Measurements from ENCODE around the gene HK3. TPM values are rescaled to one million over a fixed set of nuclear protein-coding genes. Genes with fewer than 3 reads are reported as not detected.
A peak's percentile ranks its signal among the peaks of the same experiment; 100 is the strongest.

Gene HK3
- total RNA-seq, 1 experiment from 2014 or later = 0.17 TPM

- no peak for TF ChIP-seq IRF2 (CRISPR knock-in tag; IDR thresholded peaks at IDR 0.05; ENCODE audit: borderline replicate concordance, low read depth)
- no peak for TF ChIP-seq ERG (CRISPR knock-in tag; IDR thresholded peaks at IDR 0.05)
Measured at GRCh38 chr5:176902911-176903664, 3.9 kb upstream of the HK3 start (continued).

GRCh38 chr5:176902102-176902814 is 3.1 kb upstream of the HK3 start:
- POLR2A ChIA-PET = no interaction called here
- no peak overlapping the region for H3K27ac Mint-ChIP-seq
- CTCF ChIA-PET = interaction anchor here (0.7 to 6.3 kb wide), 2 partner anchors 90 to 241 kb away, joined by 3 to 63 read pairs; no protein-coding TSS in a partner anchor
- no peaks in the 10 kb centered on the region for H3K27me3 Mint-ChIP-seq (ENCODE audit: low read depth)
- H3K4me1 Mint-ChIP-seq = peaks cover 11% of the 10 kb centered on the region
- H3K4me3 Mint-ChIP-seq = no peak overlapping the region
- TF ChIP-seq CREM (CRISPR knock-in tag; IDR thresholded peaks at IDR 0.05) = no peak
- no peak for TF ChIP-seq ETV6 (CRISPR knock-in tag; IDR thresholded peaks at IDR 0.05)
- TF ChIP-seq FOXJ3 (CRISPR knock-in tag; IDR thresholded peaks at IDR 0.05; ENCODE audit: borderline replicate concordance) = no peak
- DNase-seq (ENCODE audit: low spot score) (no peak), ATAC-seq (no peak)
- no peaks in the 10 kb centered on the region for H3K9me3 Mint-ChIP-seq
- peaks cover 30% of the 10 kb centered on the region for H3K36me3 Mint-ChIP-seq

GRCh38 chr5:176901260-176902101 is 2.3 kb upstream of the HK3 start:
- peak overlapping the region; percentile 75 for H3K27ac Mint-ChIP-seq
- H3K4me3 Mint-ChIP-seq = no peak overlapping the region
- H3K36me3 Mint-ChIP-seq = peaks cover 24% of the 10 kb centered on the region
- TF ChIP-seq ZNF121 (CRISPR knock-in tag; IDR thresholded peaks at IDR 0.05) = no peak
- no peak for TF ChIP-seq ATF2 (CRISPR knock-in tag; IDR thresholded peaks at IDR 0.05; ENCODE audit: borderline replicate concordance, low read depth)
- TF ChIP-seq RORB (CRISPR knock-in tag; IDR thresholded peaks at IDR 0.05) = no peak
- no peak for TF ChIP-seq GABPB1 (CRISPR knock-in tag; IDR thresholded peaks at IDR 0.05)
- no peak for TF ChIP-seq USF2 (CRISPR knock-in tag; IDR thresholded peaks at IDR 0.05)
- no peak for TF ChIP-seq CTCF (IDR thresholded peaks at IDR 0.05)
- TF ChIP-seq ZNF219 (CRISPR knock-in tag; IDR thresholded peaks at IDR 0.05; ENCODE audit: borderline replicate concordance) = no peak
- no peak for TF ChIP-seq CBFB (CRISPR knock-in tag; IDR thresholded peaks at IDR 0.05; ENCODE audit: low read depth)
- TF ChIP-seq ZNF512 (CRISPR knock-in tag; IDR thresholded peaks at IDR 0.05; ENCODE audit: borderline replicate concordance) = no peak
- TF ChIP-seq ZNF281 (CRISPR knock-in tag; IDR thresholded peaks at IDR 0.05) = no peak
- ATAC-seq (no peak), DNase-seq (ENCODE audit: low spot score) (no peak)
- no peaks in the 10 kb centered on the region for H3K9me3 Mint-ChIP-seq
- ChIA-PET POLR2A (no interaction called here), CTCF (interaction anchor here (0.7 to 6.3 kb wide), 5 partner anchors 8 to 241 kb away, joined by 3 to 63 read pairs (median 4); no protein-coding TSS in a partner anchor)
- H3K4me1 Mint-ChIP-seq = peaks cover 11% of the 10 kb centered on the region
- H3K27me3 Mint-ChIP-seq (ENCODE audit: low read depth) = no peaks in the 10 kb centered on the region

All from WTC11 (cell line).